Hematopoietic multipotent progenitor cell treated with erythropoietin and hydrocortisone succinate and interleukin-3 and kit ligand, for 17 days (in vitro differentiated cells): ENCODE data around the gene WDR11.
A peak's percentile ranks its signal among the peaks of the same experiment; 100 is the strongest.
"Not testable (repeated sequence)": the region's sequence is repeated elsewhere in the genome, so short reads cannot be mapped to it uniquely, and the experiment has no call there.

Source experiments
- DNase-seq: peaks from one replicate; pipeline ENCODE4 v3.0.0-alpha.2; 2015; ENCODE audit warnings: low spot score

Gene WDR11

GRCh38 chr10:120841522-120842189, 9.5 kb upstream of the WDR11 start:
- DNase-seq, result no peak

GRCh38 chr10:120854388-120854787, 3.2 kb downstream of the WDR11 start:
- DNase-seq, result no peak

GRCh38 chr10:120861178-120861855, 10.2 kb downstream of the WDR11 start:
- no peak for DNase-seq

GRCh38 chr10:120873741-120874140, 22.6 kb downstream of the WDR11 start:
- no peak for DNase-seq

GRCh38 chr10:120883071-120883470, 31.9 kb downstream of the WDR11 start:
- DNase-seq, result no peak

GRCh38 chr10:120887482-120887881, 36.3 kb downstream of the WDR11 start:
- no peak for DNase-seq

- no peak for DNase-seq
These were observed 40.2 kb downstream of the WDR11 start for GRCh38 chr10:120891365-120891764.

GRCh38 chr10:120894556-120894955, 43.4 kb downstream of the WDR11 start:
- DNase-seq, result no peak

- DNase-seq, result no peak
These were observed 46.2 kb downstream of the WDR11 start for GRCh38 chr10:120897343-120897742.

- no peak for DNase-seq
These were observed 54.1 kb downstream of the WDR11 start for GRCh38 chr10:120905268-120905667.

- no peak for DNase-seq
These were observed 66.5 kb downstream of the WDR11 start for GRCh38 chr10:120917521-120918250.

- DNase-seq, result not testable (repeated sequence)
These were observed 72.7 kb downstream of the WDR11 start for GRCh38 chr10:120923886-120924285.

GRCh38 chr10:120926611-120927010, 75.4 kb downstream of the WDR11 start:
- DNase-seq, result no peak

- no peak for DNase-seq
These were observed 76.2 kb downstream of the WDR11 start for GRCh38 chr10:120927352-120927751.

GRCh38 chr10:120929166-120929565, 78.0 kb downstream of the WDR11 start:
- no peak for DNase-seq

GRCh38 chr10:120931423-120931822, 80.3 kb downstream of the WDR11 start:
- DNase-seq, result no peak

- no peak for DNase-seq
These were observed 80.8 kb downstream of the WDR11 start for GRCh38 chr10:120931999-120932398.

- DNase-seq, result no peak
These were observed 87.7 kb downstream of the WDR11 start for GRCh38 chr10:120938822-120939221.

- no peak for DNase-seq
These were observed 89.2 kb downstream of the WDR11 start for GRCh38 chr10:120940299-120940900.

GRCh38 chr10:120941501-120941900, 90.3 kb downstream of the WDR11 start:
- DNase-seq, result no peak

GRCh38 chr10:120942806-120943413, 91.7 kb downstream of the WDR11 start:
- peak; percentile 33 for DNase-seq

GRCh38 chr10:120943542-120943941, 92.4 kb downstream of the WDR11 start:
- DNase-seq, result no peak
